ENCODE results near the gene PTGER1. TPM values are rescaled to one million over a fixed set of nuclear protein-coding genes. Genes with fewer than 3 reads are reported as not detected.

PTGER1 gene
- total RNA-seq, 1 experiment from 2014 or later: 2.2 TPM

GRCh38 chr19:14433554-14434501 is 41.3 kb downstream of the PTGER1 start:
- no peak for TF ChIP-seq REST (IDR thresholded peaks at IDR 0.05; ENCODE audit: insufficient read depth in 1 of 2, low read depth in 2 of 2, low read length in 1 of 2)
- TF ChIP-seq CTCF (IDR thresholded peaks at IDR 0.05): no peak; the same call in 1 of the 2 replicates
- TF ChIP-seq TCF7L2 (IDR thresholded peaks at IDR 0.05; ENCODE audit: low read depth, low read length): no peak
- TF ChIP-seq SIN3A (IDR thresholded peaks at IDR 0.05; ENCODE audit: borderline replicate concordance, insufficient read depth, low read depth, low read length): no peak
- no peak for TF ChIP-seq POLR2AphosphoS5 (IDR thresholded peaks at IDR 0.05; ENCODE audit: low read depth, low read length)
- intact Hi-C loops (cut with micrococcal nuclease; ENCODE audit: unreplicated experiment): no loop called here
- DNase-seq (ENCODE audit: low read depth, low spot score) (no peak), ATAC-seq (peak; percentile 25)
- POLR2A ChIA-PET: no interaction called here
- CTCF ChIA-PET: no interaction called here
- no peaks in the 10 kb centered on the region for H3K27me3 ChIP-seq (ENCODE audit: control insufficient read depth, insufficient read depth, low read length)
- peak overlapping the region; percentile 53 to 64 for H3K4me3 ChIP-seq (ENCODE audit: low read depth in 2 of 2, low read length in 2 of 2)
- H3K9me3 ChIP-seq (ENCODE audit: control insufficient read depth, insufficient read depth, low read depth, low read length): no peaks in the 10 kb centered on the region
- H3K36me3 ChIP-seq (ENCODE audit: control insufficient read depth, insufficient read depth, low read length): no peaks in the 10 kb centered on the region
- BruUV-seq (replicated peaks): no TSS peak
- H3K4me1 ChIP-seq (ENCODE audit: control insufficient read depth, insufficient read depth, low read length): peaks cover 8% of the 10 kb centered on the region
- peak overlapping the region; percentile 82 for H3K27ac ChIP-seq (ENCODE audit: low read length)
- in situ Hi-C loops (cut with HindIII; ENCODE audit: low pct_unique_long_range_greater_than_20kb, low sequenced_read_pairs): no loop called here

- ATAC-seq (peak; percentile 62), DNase-seq (ENCODE audit: low read depth, low spot score) (no peak)
- ChIA-PET POLR2A (interaction anchor here (0.7 kb wide), 1 partner anchor 108 kb away, joined by 10 read pairs; no protein-coding TSS in a partner anchor), CTCF (interaction anchor here (0.6 kb wide), 2 partner anchors 71 to 274 kb away, joined by 3 to 4 read pairs; no protein-coding TSS in a partner anchor)
- Histone ChIP-seq H3K9me3 (ENCODE audit: control insufficient read depth, insufficient read depth, low read depth, low read length) (no peaks in the 10 kb centered on the region), H3K36me3 (ENCODE audit: control insufficient read depth, insufficient read depth, low read length) (no peaks in the 10 kb centered on the region), H3K27me3 (ENCODE audit: control insufficient read depth, insufficient read depth, low read length) (no peaks in the 10 kb centered on the region), H3K27ac (ENCODE audit: low read length) (peak within 1 kb of the TSS; percentile 82), H3K4me1 (ENCODE audit: control insufficient read depth, insufficient read depth, low read length) (peaks cover 8% of the 10 kb centered on the region), H3K4me3 (ENCODE audit: low read depth in 2 of 2, low read length in 2 of 2) (peak within 1 kb of the TSS; percentile 64 to 65)
- BruUV-seq (replicated peaks): no TSS peak
- in situ Hi-C loops (cut with HindIII; ENCODE audit: low pct_unique_long_range_greater_than_20kb, low sequenced_read_pairs): no loop called here
- intact Hi-C loops (cut with micrococcal nuclease; ENCODE audit: unreplicated experiment): no loop called here
- TF ChIP-seq POLR2AphosphoS5 (IDR thresholded peaks at IDR 0.05; ENCODE audit: low read depth, low read length) (peak; percentile 34; the same call in 1 of the 2 replicates), TCF7L2 (IDR thresholded peaks at IDR 0.05; ENCODE audit: low read depth, low read length) (no peak)
Measured at GRCh38 chr19:14432791-14433553, 42.2 kb downstream of the PTGER1 start, which contains the start of gene PKN1. Gene PKN1 (plus strand): TSS chr19:14433306. CDS start chr19:14433522, 216 bp downstream.
